GM18498 (cell line): ENCODE data around the gene HIF3A.

ENCODE experiments used
- ATAC-seq: cut with Tn5 transposase; IDR thresholded peaks from one replicate; pipeline ENCODE4 v1.9.1; 2021; ENCODE audit warnings: mild to moderate bottlenecking, moderate library complexity; ENCODE audit not compliant: unreplicated experiment

HIF3A gene

DNA sequence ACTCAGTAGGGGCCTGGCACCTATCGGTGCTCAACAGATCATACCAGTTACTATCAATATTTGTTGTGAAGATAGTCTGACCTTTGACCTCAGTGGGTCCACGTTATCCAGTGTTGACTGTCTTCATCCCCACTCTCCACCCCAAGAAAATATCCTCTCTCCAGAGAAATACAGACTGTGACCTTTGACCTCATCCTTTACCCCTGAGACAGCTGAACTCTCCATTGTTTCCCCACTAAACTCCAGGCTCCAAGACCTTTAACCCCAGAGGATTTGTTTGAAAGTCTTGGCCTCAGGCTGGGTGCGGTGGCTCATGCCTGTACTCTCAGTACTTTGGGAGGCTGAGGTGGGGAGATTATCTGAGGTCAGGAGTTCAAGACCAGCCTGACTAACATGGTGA, 27.4 kb downstream of the HIF3A start:
- no peak for ATAC-seq

DNA sequence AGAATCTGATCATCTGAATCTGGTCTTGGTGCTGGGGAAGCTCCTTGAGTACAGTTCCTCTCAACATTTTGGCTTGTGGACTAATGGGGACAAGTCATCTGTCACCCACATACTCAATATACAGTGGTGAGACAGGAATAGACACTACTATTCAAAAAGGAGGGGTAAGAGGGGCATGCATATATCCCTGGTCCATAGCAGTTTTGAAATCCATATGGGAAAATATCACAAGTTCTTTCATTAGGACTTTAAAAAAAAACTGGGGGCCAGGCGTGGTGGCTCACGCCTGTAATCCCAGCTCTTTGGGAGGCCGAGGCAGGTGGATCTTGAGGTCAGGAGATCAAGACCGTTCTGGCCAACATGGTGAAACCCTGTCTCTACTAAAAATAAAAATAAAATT, 29.8 kb downstream of the HIF3A start:
- no peak for ATAC-seq

DNA sequence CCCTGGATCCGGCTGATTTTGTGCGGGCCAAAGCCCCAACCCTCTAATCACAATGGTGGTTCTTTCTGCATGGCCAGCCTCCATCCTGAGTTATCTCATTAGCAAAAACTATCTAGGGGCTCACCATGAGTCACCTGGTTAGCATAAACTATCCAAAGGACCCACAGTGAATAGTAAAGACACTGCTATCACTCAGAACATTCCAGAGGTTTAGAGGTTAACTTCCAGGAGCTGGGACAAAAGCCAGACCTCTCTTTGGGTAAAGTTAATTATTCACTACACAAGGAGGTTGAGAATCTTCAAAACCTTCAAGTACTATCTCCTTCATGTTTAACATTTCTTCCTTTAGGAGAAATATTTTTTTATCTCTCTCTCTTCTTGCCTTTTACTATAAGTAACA, 31.2 kb downstream of the HIF3A start:
- no peak for ATAC-seq

DNA sequence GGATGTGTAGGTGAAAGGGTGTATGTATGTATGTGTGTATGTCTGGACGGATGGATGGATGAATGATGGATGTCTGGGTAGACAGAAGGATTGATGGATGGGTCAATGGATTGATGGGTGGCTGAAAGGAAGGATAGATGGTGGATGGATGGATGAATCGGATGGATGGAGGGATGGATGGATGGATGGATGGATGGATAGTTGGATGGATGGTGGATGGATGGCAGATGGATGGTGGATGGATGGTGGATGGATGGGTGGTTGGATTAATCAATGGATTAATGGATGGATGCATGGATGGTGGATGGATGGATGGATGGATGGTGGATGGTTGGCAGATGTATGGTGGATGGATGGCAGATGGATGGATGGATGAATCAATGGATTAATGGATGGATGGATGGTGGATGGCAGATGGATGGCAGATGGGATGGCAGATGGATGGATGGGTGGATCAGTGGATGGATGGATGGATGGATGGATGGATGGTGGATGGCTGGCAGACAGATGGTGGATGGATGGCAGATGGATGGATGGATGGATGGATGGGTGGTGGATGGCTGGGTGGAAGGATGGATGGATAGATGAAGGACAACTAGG, 33.6 kb downstream of the HIF3A start:
- no peak for ATAC-seq

DNA sequence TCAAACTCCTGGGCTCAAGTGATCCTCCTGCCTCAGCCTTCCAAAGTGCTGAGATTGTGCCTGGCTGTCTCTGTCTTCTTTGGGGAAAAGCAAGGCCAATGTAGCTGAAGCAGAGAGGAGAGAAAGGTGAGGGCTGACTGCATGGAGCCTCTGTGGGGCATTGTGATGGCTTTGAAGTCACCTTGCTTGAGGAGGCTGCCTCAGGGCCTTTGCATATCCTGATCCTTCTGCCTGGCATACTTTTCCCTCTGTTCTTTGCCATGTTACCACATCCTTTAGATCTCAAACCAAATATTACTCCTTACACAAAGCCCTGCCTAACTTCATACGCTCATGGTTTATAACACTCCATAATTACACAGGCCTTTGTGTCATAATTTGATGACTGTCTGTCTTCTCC, 40.6 kb downstream of the HIF3A start:
- no peak for ATAC-seq

DNA sequence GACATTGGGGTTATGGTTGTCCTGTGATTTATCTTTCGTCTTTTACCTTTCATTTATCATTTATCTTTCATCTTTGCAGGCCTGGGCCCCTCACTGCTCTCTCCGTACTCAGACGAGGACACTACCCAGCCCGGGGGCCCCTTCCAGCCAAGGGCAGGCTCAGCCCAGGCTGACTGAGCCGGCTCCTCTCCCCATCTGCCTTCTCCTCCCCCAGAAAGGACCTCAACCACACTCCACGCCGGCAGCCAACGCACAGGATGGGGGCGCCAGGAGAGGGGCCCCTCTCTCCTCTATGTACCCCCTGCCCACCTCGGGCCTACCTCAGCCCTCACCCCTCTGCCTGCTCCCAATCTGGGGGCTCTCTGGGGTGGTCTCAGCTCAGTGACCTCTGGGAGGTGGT, 42.6 kb downstream of the HIF3A start:
- ATAC-seq: no peak

DNA sequence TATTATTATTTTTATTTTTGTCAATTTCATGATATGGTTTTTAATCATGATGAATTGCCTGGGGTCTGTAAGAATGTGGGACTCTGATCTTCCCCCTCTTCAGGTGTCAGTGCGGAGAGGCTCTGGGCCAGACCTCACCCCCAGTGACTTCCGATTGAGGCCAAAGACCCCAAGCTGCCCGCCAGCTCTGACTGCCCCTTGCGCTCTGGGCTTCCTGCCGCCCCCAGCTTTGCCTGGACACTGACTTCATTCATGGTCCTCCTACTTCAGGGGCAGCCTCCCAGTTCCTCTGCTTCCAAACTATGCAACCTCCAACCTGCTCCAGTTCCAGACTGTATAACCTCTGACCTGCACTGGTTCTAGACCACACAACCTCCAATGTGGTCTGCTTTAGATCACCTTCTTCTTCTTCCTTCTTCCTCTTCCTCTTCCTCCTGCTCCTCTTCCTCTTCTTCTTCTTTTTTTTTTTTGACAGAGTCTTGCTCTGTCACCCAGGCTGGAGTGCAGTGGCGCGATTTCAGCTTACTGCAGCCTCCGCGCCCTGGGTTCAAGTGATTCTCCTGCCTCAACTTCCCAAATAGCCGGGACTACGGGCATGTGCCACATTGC, 43.3 kb downstream of the HIF3A start:
- ATAC-seq: no peak

DNA sequence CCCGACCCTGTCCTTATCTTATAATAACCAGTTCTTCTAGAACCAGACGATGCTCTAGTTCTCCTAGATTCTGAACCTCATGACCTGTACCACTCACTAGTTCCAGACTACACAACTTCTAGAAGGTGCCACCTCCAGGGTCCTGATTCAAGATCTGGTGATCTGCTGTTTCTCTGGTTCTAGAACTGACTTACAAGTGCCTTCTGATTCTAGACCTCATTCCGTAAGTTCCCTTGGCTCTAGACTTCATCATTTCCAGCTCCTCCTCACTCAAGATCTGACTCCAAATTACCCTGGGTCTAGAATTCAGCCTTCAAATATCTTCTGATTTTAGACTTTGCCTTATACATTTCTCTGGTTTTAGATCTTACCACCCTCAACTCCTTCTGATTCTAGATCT, 45.1 kb downstream of the HIF3A start:
- ATAC-seq: no peak

DNA sequence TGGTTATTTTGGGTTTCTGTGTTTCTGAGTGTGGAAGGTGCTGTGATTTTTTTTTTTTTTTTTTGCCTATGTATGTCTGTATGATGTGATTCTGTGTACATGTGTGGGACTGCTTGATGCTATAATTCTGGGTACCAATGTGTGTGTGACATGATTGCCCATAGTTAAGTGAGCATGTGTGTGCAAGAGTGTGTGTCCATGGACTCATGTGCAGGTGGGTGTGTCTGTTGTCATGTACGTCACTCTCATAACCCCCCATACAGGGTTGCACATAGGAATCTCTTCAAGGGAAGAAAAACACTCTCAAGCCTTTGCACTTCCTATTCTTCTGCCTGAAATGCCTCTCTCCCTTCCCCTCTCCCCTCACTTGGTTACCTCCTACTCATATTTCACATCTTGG, 47.5 kb downstream of the HIF3A start:
- no peak for ATAC-seq

DNA sequence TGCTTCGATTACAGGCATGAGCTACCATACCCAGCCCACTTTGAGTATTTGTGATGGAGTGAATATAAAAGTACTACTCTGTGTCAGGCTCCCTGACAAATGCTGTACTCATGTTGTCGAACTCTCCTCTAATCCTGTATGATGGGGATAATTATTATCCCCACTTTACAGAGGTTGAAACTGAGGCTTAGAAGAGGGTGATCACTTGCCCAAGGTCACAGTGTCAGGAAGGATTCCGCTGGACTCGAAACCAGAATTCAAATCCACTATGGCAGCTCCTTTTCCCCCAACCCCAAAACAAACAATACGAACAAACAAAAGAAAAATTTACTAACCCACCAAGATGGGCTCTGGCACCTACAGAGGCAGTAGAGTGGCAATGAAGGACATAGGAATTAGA, 48.3 kb downstream of the HIF3A start:
- ATAC-seq: no peak

DNA sequence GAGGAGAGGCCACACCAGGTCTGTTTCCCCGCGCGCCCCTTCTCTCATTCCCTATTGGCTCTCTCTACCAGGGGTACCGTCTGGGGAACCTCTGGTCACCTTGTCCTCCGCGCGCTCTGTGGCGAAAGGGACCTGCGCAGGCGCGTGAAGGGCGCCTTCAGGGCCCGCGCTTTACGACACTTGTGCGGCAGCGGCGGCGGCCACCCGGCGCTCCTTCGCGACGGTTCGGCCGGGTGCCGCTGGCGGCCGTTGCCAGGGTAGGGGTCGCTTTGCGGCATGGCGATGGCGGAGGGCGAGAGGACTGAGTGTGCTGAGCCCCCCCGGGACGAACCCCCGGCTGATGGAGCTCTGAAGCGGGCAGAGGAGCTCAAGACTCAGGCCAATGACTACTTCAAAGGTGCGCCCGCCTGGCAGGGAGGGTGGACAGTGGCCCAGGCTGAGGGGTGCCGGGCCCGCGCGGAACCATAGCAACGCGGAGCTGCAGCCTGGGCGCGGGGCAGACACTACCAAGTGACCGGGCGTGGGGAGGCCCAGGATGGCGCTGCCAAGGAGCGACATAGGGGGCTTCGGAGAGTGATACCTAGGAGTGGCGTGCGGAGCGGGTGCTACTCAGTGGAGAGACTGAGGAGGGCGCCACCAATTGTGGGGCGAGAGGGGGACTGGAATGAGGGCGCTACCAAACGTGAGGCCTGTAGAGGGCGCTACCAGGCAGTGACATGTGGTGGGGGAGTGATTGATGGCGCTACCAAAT, 50.2 kb downstream of the HIF3A start, which contains the start of gene PPP5C:
Gene PPP5C, plus strand, starts transcription at position 267 of the 751 bp plus-strand sequence. Its CDS starts 10 bp downstream, at position 277.
- ATAC-seq: peak; percentile 68

DNA sequence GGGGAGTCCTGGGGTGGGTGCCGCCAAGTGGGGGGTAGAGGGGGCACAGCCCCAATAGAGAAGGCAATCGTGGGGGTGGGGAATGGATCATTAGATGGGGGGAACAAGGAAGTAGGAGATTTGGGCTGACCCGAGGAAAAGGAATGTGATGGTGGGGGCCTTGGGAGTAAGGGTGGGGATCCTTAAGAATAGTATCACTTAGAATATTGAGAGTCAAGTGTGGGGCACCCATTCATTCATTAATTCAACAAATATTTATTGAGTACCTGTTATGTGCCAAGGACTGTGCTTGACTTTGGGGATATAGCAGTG, 50.7 kb downstream of the HIF3A start:
- ATAC-seq: no peak

DNA sequence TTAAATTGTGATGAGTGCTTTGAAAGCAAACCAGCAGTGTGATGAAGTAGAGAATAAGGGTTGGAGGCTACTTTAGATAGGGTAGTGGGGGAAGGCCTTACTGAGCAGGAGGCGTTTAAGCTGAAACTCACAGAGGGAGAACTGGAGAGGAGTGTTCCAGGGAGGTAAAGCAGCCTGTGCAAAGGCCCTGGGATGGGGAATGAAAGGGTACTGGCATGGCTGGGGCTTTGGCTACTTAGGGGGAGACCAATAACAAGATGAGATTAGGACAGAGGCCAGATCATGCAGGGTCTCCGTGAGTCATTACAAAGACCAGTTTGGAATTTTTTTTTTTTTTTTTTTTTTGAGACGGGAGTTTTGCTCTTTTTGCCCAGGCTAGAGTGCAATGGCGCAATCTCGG, 51.1 kb downstream of the HIF3A start:
- ATAC-seq: no peak

DNA sequence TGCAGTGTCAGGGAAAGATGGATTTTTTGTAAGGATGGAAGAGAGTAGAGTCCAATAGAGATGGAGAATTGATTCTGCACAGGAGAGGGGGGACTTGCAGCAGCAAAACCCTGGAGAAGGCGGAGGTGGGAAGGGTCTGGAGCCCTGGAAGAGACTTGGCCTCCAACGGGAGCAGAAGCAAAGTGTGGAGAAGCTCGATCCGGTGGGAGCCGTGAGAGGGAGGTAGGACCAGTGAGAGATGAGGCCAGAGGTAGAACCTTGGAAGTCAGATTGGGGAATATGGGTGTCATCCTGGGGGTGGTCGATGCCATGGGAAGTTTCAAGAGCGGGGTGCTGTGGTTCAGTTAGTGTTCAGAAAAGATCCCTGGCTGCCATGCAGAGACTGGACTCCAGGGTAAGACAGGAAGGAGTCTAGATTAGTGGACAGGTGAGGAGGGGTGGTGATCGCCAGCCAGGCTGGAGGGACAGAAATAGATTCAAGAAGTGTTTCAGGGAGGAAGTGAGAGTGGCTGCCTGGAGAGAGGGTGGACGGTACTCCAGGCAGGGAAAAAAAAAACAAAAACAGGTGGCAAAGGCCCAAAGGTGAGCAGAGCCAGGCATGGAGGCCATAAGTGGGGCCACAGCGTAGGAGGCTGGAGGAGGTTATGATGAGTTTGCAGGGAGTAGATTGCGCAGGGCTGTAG, 52.6 kb downstream of the HIF3A start:
- ATAC-seq: no peak

DNA sequence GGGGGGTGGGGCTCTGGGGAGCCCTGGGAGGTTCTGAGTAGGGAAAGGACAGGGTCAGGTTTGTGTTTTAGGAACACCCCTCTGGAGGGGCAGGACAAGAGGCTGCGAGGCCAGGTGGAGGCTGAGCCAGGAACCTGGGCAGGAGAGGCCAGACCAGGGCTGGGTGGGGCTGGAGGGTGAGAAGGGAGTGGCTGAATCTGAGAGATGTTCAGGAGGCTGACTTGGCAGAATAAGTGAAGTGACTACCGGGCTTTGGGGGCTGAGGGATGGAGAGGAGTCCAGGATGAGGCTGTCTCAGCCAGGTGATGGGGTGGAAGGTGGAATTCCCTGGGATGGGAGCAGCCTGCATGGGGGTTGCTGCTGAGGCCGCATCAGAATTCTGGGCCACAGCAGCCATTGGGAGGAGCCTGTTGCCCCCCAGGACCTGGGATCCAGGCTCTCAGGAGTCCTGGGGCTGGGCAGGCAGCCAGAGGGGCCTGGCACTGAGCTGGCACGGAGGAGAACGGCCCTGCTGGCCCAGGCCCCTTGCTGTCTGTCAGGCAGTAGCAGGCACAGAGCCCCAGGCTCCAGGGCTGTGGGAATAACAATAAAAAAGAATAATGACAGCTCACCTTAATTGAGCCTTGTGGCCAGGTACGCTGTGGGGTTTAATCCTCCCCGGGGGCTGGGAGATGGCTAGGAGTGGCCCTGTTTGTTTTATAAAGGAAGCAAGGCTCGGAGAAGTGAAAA, 53.4 kb downstream of the HIF3A start:
- ATAC-seq: no peak

DNA sequence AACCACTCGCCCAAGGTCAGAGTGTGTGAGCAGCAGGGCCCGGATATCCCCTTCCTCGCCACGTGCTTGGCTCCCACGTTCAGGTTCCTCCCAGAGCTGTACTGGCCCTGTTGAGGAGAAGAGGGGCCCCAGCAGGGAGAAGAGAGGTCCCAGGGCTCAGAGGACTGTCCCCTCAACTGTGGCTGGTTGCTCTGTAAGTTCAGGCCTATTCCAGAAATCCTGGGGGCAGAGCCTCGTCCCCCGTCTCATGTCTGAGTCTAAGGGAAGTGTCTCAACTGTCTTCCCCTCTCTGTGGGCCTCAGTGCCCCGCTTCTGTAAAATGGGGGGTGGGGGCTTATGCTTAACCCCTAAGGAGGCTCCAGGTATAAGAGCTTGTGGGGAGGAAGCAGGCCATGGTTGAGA, 53.9 kb downstream of the HIF3A start:
- ATAC-seq: no peak

DNA sequence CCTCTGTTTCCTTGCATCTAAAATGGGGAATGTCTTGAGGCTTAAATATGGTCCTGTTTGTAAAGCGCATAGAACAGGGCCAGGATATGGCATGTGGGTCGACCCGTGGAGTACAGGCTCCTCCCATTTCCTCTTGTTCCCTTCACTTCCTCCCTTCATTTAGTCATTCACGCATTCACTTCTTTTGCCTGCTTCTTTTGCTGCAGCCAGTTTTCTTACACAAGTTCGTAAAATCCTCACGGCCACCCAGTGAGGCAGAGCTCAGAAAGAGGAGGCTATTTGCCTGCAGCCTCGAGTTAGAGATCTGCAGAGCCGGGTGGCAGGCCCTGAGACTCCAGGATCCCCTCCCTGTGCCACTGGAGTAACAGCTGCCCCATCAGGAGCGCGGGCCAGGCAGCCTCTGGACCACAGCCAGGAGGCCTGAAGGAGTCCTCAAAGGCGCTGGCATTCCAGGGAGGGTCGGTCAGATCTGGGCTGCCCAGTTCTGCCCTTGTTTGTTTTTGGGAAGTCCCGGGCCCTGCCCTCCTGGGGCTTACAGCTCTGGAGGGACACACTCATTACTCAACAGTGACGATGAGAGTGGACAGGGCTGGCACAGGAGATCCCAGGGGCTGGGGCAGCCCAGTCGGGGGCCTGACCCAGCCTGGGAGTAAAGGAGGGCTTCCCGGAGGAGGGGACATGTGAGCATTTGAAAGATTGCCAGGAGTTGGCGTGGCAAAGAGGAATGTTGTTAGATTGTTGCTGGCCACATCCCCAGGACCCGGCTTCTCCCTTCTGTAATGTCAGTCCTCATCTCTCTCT, 54.6 kb downstream of the HIF3A start:
- ATAC-seq: no peak

DNA sequence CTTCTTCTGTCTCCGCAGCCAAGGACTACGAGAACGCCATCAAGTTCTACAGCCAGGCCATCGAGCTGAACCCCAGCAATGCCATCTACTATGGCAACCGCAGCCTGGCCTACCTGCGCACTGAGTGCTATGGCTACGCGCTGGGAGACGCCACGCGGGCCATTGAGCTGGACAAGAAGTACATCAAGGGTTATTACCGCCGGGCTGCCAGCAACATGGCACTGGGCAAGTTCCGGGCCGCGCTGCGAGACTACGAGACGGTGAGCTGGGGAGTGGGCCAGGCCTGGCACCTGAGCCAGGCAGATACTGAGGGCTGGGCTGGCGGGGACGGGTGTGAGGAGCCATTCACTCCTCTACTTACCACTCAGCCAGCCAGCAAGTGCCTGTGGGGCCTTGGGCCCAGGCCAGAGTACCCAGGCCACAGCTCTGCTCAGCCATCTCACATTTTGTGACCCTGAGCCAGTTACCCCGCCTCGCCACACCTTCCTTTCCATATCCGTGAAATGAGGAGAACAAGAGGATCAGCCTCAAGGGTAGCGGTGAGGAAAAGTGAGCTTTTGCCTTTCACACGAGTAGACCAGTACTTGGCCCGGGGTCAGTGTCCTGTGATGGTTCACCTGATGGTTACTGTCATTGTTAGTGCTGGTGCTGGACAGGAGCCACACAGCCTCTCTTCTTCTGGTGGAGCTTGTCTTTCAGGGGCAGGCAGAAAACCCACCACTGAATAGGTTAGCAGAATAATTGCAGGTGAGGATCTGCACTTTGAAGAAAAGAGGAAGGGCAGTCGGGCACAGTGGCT, 57.1 kb downstream of the HIF3A start:
- ATAC-seq: no peak

DNA sequence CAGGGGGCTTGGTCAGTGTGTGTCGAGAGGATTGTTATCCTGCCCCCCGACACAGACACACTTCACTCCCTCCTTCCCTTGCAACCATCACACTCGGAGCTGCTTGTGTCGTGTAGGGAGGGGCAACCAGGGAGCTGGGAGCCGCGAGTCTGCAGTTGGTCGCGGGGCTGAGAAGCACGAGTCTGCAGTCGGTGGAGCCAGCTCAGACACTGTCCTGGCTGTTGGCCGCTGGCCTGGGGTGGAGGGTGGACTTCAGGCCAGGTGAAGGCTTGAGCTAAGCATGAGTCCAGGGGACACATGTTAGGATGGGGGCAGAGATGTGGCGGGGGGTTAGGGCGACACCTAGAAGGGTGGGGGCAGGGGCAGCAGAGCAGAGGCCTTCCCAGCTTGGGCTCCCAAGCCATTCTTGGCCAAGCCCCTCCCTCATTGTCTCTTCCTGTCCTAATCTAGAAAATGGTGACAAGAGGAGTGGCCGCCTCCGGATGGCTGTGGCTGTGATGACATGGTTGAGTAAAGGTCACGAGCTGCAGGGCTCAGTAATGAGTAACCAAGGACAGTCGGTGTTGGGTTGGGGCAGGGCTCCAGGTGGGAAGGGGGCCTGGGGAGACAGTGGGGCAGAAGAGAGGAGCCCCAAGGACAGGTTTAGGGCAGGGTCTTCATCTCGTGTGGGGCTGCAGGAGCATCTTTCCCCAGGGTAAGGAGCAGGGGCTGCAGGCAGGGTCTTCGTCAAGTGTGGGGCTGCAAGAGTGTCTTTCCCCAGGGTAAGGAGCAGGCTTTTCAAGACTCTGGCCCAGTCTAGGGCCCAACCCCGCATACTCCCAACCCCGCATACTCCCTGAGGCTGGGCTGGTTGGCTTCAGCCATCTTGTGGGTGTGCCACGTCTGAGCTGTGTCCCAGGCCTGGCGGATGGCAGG, 58.6 kb downstream of the HIF3A start:
- ATAC-seq: no peak
